Stimulated activated CD8-positive, alpha-beta memory T cell treated with anti-CD3 and anti-CD28 coated beads, Interleukin-15, amount 100 ng/mL, for 24 hours (primary cell): ENCODE results near the gene KIAA1549.

ENCODE experiments used
- DNase-seq: peaks from one replicate; pipeline ENCODE4 v3.0.0-alpha.2; 2020; ENCODE audit warnings: low read depth

The KIAA1549 gene

GRCh38 chr7:138907201-138907847, 73.9 kb downstream of the KIAA1549 start:
- DNase-seq, result no peak

GRCh38 chr7:138903859-138904435, 77.2 kb downstream of the KIAA1549 start:
- no peak for DNase-seq

- DNase-seq, result peak; percentile 16
Measured at GRCh38 chr7:138903186-138903820, 77.9 kb downstream of the KIAA1549 start.

- DNase-seq, result no peak
Measured at GRCh38 chr7:138902161-138902560, 79.0 kb downstream of the KIAA1549 start.

- DNase-seq, result no peak
Measured at GRCh38 chr7:138900035-138900828, 81.0 kb downstream of the KIAA1549 start.

GRCh38 chr7:138898802-138899201, 82.4 kb downstream of the KIAA1549 start:
- DNase-seq, result no peak

- no peak for DNase-seq
Measured at GRCh38 chr7:138898255-138898654, 82.9 kb downstream of the KIAA1549 start.

- no peak for DNase-seq
Measured at GRCh38 chr7:138895679-138896078, 85.5 kb downstream of the KIAA1549 start.

- DNase-seq, result no peak
Measured at GRCh38 chr7:138893258-138893657, 87.9 kb downstream of the KIAA1549 start.

- DNase-seq, result no peak
Measured at GRCh38 chr7:138892812-138893211, 88.4 kb downstream of the KIAA1549 start.

GRCh38 chr7:138892006-138892630, 89.1 kb downstream of the KIAA1549 start:
- DNase-seq, result no peak

GRCh38 chr7:138891446-138891810, 89.8 kb downstream of the KIAA1549 start:
- no peak for DNase-seq

- no peak for DNase-seq
Measured at GRCh38 chr7:138890499-138891445, 90.4 kb downstream of the KIAA1549 start.

- no peak for DNase-seq
Measured at GRCh38 chr7:138889582-138890498, 91.3 kb downstream of the KIAA1549 start.

- DNase-seq, result no peak
Measured at GRCh38 chr7:138887872-138888656, 93.1 kb downstream of the KIAA1549 start.

GRCh38 chr7:138887085-138887710, 94.0 kb downstream of the KIAA1549 start:
- no peak for DNase-seq

GRCh38 chr7:138886501-138886917, 94.7 kb downstream of the KIAA1549 start:
- no peak for DNase-seq

GRCh38 chr7:138885383-138886147, 95.6 kb downstream of the KIAA1549 start:
- DNase-seq, result no peak
